Colonic mucosa (tissue), 4 donors: ENCODE measurements around the gene SYPL1. TPM values are rescaled to one million over a fixed set of nuclear protein-coding genes. Genes with fewer than 3 reads are reported as not detected.
"Not testable (repeated sequence)": the region's sequence is repeated elsewhere in the genome, so short reads cannot be mapped to it uniquely, and the experiment has no call there.

Source experiments
- DNase-seq: peaks from one replicate; pipeline ENCODE4 v3.0.0-alpha.2; 2020
- H3K27ac ChIP-seq: fragments of 200-600 bp; one replicate; pipeline ENCODE4 v1.8.0; 2021
- H3K27me3 ChIP-seq: fragments of 200-600 bp; one replicate; pipeline ENCODE4 v1.8.0; 2021
- H3K36me3 ChIP-seq: fragments of 200-600 bp; one replicate; pipeline ENCODE4 v1.8.0; 2021
- H3K4me1 ChIP-seq: fragments of 200-600 bp; one replicate; pipeline ENCODE4 v1.8.0; 2021; ENCODE audit warnings: mild to moderate bottlenecking
- H3K4me3 ChIP-seq: fragments of 200-600 bp; one replicate; pipeline ENCODE4 v1.8.0; 2021
- H3K9ac ChIP-seq, 2 donors: one replicate each; pipeline ENCODE4 v1.7.0; 2013; ENCODE audit warnings: control low read depth in 2 of 2, low read depth in 2 of 2, low read length in 2 of 2
- H3K9me3 ChIP-seq: fragments of 200-600 bp; one replicate; pipeline ENCODE4 v1.8.0; 2021
- CTCF ChIP-seq: fragments of 200-600 bp; IDR thresholded peaks from one replicate; pipeline ENCODE4 v1.8.0; 2022; ENCODE audit warnings: antibody characterized with exemption, mild to moderate bottlenecking
- intact Hi-C: fragments of 100-400 bp; cut with DNase I; formaldehyde crosslinking; loops from one replicate; pipeline ENCODE4 v1.14.1; 2022
- total RNA-seq, 2 donors: library from RNA; stranded (reverse); fragmentation: NEBNext Ultra II Directional in 1 of 2; extraction: Animal tissue kit (Norgen Biotek cat#: 25700) in 1 of 2; gene quantifications; one replicate each; pipeline ENCODE4 v1.2.1, GENCODE V29; 2021
- donor health status: healthy.
- donor health status: DM: no; HTN: no; CAD: no.
- donor health status: DM: no; HTN: no; CAD: no.

Gene SYPL1
- total RNA-seq, 2 donors from 2014 or later: 89.0 to 94.0 TPM

DNA sequence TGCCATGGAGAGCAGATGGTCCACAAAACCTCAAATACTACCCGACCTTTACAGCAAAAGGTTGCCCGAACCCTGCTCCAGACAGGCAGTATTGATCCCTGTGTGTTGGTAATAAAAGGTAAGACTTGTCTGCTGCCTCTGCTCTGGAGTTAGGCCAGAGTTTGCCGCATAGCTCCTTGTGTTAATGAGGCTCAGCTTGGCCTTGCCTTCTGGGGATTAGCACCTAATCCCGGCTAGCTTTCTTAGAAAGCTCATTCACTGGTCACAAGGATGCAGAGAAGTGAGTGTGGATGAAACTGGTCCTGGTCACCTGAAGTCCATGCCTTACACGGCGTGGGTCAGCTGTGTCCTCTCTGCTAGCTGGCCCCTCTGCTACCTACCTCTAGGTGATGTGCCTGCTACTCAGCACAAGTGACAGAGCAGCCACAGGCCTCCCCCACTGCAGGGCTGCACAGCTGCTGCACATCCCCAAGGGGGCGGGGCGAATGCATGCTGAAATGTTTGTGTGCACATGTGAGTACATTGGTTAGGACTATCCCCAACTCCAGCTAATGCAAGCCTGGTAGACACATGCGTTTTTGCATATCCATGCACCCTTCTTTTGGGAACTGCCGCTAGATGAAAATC is 31.7 kb upstream of the SYPL1 start:
- Histone ChIP-seq H3K27me3 (no peaks in the 10 kb centered on the region), H3K27ac (no peak overlapping the region), H3K9ac (no peak overlapping the region), H3K9me3 (no peaks in the 10 kb centered on the region), H3K4me3 (no peak overlapping the region), H3K36me3 (no peaks in the 10 kb centered on the region), H3K4me1 (no peaks in the 10 kb centered on the region)
- intact Hi-C loops: no loop called here
- no peak for DNase-seq
- no peak for TF ChIP-seq CTCF

DNA sequence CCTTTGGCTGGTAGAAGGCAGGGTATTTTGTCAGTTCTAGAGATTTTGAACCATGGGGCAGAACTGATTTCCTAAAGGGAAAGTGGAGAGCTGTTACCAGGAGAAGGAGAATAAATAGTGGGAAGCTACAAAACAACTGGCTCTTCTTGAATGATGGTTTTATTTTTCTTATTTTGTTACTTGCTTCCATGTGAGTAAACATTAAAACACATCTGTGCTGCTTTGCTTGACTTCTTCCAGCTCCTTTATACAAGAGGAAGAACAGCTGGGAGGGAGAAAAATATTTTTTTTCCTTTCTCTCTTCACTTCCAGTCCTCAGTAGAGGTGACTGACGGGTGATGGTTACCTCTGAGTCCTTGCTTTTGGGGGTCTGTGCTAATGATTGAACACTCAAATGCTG is 30.0 kb upstream of the SYPL1 start:
- H3K36me3 ChIP-seq: no peaks in the 10 kb centered on the region
- H3K9me3 ChIP-seq: no peaks in the 10 kb centered on the region
- TF ChIP-seq CTCF: no peak
- no peaks in the 10 kb centered on the region for H3K27me3 ChIP-seq
- H3K4me1 ChIP-seq: no peaks in the 10 kb centered on the region
- intact Hi-C loops: no loop called here
- H3K4me3 ChIP-seq: no peak overlapping the region
- H3K9ac ChIP-seq: no peak overlapping the region
- no peak for DNase-seq
- H3K27ac ChIP-seq: no peak overlapping the region

GRCh38 chr7:106140406-106141173 is 28.5 kb upstream of the SYPL1 start:
- Histone ChIP-seq H3K9ac (no peak overlapping the region), H3K4me1 (no peaks in the 10 kb centered on the region), H3K4me3 (no peak overlapping the region), H3K36me3 (no peaks in the 10 kb centered on the region), H3K9me3 (no peaks in the 10 kb centered on the region), H3K27ac (no peak overlapping the region), H3K27me3 (no peaks in the 10 kb centered on the region)
- DNase-seq: no peak
- intact Hi-C loops: no loop called here
- no peak for TF ChIP-seq CTCF

DNA sequence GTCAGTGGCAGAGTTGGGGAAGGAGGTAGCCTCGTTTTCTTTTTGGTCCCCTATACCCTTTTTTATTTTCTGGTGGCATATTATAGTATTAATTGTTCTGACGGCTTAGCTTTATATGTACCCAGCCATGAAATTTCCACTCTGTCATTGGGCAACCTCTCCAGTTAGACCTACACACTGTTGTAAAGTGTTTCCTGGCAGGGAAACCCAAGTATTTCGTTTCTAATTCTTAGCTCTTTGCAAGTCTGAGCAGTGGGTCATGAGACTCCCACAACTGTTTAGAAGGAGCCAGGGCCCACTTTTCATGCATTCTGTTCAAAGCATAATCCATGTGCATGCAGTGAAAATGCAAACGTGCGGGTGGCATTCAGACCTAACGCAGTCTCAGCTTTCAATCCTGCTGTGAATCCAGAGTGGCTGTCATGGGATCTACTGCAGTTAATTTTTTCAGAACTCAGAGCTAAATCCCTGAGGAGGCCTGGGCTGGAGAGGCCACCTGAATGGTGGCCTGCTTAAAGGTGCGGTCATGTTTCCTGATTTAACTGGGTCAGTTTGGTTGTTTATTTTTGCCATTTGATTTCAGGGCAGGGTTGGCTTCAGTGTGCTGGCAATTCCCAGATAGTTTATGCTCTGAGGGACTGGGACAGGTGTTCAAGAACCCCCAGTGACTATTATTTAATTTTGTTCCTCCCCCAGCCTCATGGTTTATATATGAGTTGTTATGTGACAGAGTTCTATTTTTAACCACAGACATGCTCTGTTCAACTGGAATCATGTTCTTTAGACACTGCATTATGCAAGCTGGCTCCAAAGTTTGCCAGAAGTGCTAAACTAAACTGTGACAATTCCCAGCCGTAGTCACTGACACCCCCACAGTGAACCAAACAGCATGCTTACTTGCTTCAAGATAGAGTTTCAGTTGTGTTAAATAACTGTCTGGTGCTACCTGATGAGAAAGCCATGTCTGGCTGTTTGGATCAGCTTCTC is 27.4 kb upstream of the SYPL1 start:
- DNase-seq: no peak
- H3K4me3 ChIP-seq: no peak overlapping the region
- no peak for TF ChIP-seq CTCF
- no peaks in the 10 kb centered on the region for H3K4me1 ChIP-seq
- no peaks in the 10 kb centered on the region for H3K36me3 ChIP-seq
- H3K27ac ChIP-seq: no peak overlapping the region
- H3K9ac ChIP-seq: no peak overlapping the region
- no peaks in the 10 kb centered on the region for H3K27me3 ChIP-seq
- no peaks in the 10 kb centered on the region for H3K9me3 ChIP-seq
- intact Hi-C loops: no loop called here

- Histone ChIP-seq H3K4me1 (no peaks in the 10 kb centered on the region), H3K4me3 (no peak overlapping the region), H3K9ac (no peak overlapping the region), H3K9me3 (no peaks in the 10 kb centered on the region), H3K27ac (no peak overlapping the region), H3K36me3 (no peaks in the 10 kb centered on the region), H3K27me3 (no peaks in the 10 kb centered on the region)
- intact Hi-C loops: no loop called here
- DNase-seq: no peak
- TF ChIP-seq CTCF: no peak
Observed at GRCh38 chr7:106138776-106139175, 26.7 kb upstream of the SYPL1 start.

- H3K4me3 ChIP-seq, H3K36me3 ChIP-seq, H3K9ac ChIP-seq, DNase-seq, H3K9me3 ChIP-seq, H3K27ac ChIP-seq, H3K27me3 ChIP-seq, H3K4me1 ChIP-seq, intact Hi-C loops: not testable (repeated sequence)
Observed at GRCh38 chr7:106138181-106138580, 26.1 kb upstream of the SYPL1 start.
